Upper lobe of left lung (tissue), 4 donors: ENCODE measurements around the gene PRDM2.

Experiments
- CTCF ChIP-seq, 6 experiments: fragments of 450-650 bp in 4 of 6; fragments of 200-600 bp in 2 of 6; sonication (generic) in 2 of 6; IDR thresholded peaks; one replicate each; pipeline ENCODE4 v1.5.1; 2016 to 2019; ENCODE audit warnings: antibody characterized with exemption in 6 of 6
- POLR2A ChIP-seq, 4 donors: fragments of 450-650 bp; IDR thresholded peaks; one replicate each; pipeline ENCODE4 v1.5.1; 2016 to 2017; ENCODE audit warnings: antibody characterized with exemption in 4 of 4, mild to moderate bottlenecking in 2 of 4
- POLR2AphosphoS5 ChIP-seq, 2 donors: sonication (generic); formaldehyde crosslinking; IDR thresholded peaks; one replicate each; pipeline ENCODE4 v1.5.1; 2017; ENCODE audit warnings: antibody characterized with exemption in 2 of 2

- no peak for TF ChIP-seq CTCF (IDR thresholded peaks at IDR 0.05)
- no peak for TF ChIP-seq POLR2AphosphoS5 (IDR thresholded peaks at IDR 0.05)
- no peak for TF ChIP-seq POLR2A (IDR thresholded peaks at IDR 0.05)
These were observed 98.1 kb downstream of the PRDM2 start for GRCh38 chr1:13798120-13798519.
